SU-DHL-6 (cell line): Measurements from ENCODE around the gene KRT12.

Experiments
- EZH2phosphoT487 ChIP-seq: fragments of 200-600 bp; sonication (generic), shearing (Covaris generic); conservative IDR thresholded peaks from 2 replicates; pipeline ENCODE4 v1.6.1; 2018; ENCODE audit warnings: mild to moderate bottlenecking, antibody characterized with exemption, low read length, moderate library complexity, mixed read lengths
- TF ChIP-seq, protein P1 (sequence below): fragments of 200-600 bp; sonication (generic); IDR thresholded peaks from one replicate; pipeline ENCODE4 v1.5.1; 2017; ENCODE audit warnings: antibody characterized with exemption, mild to moderate bottlenecking, low read length, moderate library complexity; ENCODE audit not compliant: insufficient read depth, poor library complexity, severe bottlenecking

DNA sequence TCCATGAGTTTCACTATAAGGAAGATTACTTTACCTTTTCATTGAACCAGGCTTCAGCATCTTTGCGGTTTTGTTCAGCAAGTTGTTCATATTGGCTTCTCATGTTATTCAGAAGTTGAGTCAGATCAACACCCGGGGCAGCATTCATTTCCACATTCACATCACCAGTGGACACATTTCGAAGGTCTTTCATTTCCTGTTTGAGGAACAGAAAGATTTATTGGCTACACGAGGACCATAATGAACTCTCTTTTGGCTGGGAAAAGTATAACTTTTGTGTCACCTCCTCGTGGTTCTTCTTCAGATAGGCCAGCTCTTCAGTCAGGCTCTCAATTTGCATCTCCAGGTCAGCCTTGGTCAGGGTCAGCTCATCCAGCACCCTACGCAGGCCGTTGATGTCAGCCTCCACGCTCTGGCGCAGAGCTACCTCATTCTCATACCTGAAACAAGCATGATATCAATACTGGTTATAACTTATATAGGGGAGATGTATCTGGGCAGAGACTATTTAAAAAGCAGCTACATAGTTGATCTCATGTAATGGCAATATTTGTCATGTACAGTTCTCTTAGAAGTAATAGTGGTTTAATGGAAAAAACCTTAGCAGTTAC is 46.7 kb downstream of the KRT12 start:
- TF ChIP-seq, protein P1, sequence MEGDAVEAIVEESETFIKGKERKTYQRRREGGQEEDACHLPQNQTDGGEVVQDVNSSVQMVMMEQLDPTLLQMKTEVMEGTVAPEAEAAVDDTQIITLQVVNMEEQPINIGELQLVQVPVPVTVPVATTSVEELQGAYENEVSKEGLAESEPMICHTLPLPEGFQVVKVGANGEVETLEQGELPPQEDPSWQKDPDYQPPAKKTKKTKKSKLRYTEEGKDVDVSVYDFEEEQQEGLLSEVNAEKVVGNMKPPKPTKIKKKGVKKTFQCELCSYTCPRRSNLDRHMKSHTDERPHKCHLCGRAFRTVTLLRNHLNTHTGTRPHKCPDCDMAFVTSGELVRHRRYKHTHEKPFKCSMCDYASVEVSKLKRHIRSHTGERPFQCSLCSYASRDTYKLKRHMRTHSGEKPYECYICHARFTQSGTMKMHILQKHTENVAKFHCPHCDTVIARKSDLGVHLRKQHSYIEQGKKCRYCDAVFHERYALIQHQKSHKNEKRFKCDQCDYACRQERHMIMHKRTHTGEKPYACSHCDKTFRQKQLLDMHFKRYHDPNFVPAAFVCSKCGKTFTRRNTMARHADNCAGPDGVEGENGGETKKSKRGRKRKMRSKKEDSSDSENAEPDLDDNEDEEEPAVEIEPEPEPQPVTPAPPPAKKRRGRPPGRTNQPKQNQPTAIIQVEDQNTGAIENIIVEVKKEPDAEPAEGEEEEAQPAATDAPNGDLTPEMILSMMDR, result no peak
- TF ChIP-seq EZH2phosphoT487, result no peak
